Activated naive CD4-positive, alpha-beta T cell treated with Interleukin-2 at 50 U/mL for 16 hours (primary cell): ENCODE measurements around the gene BUD23.
"Not testable (repeated sequence)": the region's sequence is repeated elsewhere in the genome, so short reads cannot be mapped to it uniquely, and the experiment has no call there.

Experiments used
- DNase-seq: peaks from one replicate; pipeline ENCODE4 v3.0.0-alpha.2; 2020

The BUD23 gene

DNA sequence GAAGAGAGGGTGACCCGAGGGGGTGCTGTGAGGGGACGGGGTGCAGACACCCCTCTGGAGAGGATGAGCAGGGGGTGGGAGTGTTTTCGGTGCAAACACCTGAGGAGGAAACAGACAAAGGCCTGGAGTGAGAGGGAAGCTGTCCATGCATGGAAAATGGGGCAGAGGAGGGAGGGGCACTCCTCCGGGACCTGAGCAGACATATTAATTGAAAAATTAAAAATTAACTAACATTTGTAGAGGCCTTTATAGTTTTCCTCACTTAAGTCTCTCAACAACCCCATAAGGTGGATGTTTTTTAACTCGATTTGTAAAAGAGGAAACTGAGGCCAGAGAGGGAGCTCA is 14.5 kb upstream of the BUD23 start:
- DNase-seq = no peak

DNA sequence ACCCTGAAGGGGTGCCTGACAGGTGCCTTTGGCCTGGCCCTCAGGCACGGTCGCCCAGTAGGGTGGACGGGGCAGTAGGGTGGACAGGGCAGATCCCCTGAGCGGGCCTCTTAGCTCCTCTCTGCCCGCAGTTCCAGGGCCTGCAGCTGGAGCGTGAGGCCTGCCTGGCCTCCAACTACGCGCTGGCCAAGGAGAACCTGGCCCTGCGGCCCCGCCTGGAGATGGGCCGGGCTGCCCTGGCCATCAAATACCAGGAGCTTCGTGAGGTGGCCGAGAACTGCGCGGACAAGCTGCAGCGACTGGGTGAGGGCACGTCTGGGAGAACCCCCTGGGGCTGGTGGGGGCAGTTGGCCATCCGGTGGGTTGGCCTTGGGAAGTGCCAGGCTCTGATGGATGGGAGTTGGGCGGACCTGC is 14.1 kb upstream of the BUD23 start:
- DNase-seq = no peak

DNA sequence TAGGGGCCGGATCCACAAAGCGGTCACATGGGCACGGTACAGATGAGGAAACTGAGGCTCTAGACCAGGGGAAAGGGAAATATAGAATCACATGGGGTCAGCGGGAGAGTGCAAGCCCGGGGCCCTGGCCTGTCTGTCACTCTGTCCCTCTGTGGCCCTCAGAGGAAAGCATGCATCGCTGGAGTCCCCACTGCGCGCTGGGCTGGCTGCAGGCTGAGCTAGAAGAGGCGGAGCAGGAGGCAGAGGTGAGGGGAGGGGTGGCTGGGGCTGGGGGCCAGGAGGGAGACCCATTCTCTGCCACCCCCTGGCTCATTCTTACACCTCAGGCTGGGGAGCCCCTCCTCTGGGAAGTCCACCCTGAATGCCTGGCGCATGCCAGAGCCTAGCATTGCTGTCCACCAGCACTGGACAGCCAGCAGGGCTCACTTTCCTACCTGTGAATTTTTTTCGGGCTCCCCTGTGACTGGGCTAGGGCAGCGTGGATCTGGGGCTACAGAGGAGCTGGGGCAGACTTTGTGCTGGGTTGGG is 13.5 kb upstream of the BUD23 start:
- no peak for DNase-seq

DNA sequence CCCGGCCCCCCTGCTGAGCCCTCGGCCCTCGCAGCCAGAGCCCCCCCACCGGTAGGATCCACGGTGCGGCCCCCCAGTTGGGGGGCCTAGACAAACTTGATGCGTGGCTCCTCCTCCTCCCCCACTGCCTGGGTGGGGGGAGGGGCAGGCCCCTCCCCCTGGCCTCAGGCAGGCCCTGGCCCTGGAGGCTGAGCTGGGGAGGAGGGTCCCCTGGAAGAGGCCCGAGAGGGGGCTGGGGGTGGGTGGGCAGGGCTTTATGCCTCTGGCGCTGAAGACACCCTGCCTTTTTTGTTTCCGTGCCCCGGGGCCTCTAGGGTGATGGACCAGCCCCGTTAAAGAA is 12.1 kb upstream of the BUD23 start:
- no peak for DNase-seq

DNA sequence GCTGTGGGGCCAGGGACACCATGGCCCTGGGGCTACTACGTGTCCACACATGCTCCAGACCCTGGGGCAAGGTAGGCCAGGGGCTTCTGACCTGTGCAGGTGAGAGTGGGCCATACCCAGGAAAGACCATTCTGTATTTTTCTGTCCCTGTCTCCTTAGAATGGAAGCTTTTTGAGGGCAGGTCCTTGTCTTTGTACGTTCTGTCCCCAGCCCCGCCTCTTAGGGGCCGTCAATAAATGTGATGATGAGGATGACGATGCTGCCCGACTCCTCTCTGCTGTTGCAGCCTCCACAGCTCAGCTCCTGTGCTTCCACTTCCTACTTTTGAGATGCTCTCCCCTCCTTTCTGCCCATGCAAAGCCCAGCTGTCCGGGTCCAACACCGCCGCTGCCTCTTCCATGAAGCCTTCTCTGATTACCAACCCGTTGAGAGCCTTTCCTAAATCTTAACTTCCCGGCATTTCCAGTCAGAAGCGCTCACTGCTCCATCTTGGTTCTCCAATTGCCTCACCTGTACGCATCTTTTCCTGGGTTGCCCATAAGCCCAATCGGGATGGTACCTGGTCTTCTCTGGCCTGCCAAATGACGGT is 11.4 kb upstream of the BUD23 start:
- DNase-seq = no peak

DNA sequence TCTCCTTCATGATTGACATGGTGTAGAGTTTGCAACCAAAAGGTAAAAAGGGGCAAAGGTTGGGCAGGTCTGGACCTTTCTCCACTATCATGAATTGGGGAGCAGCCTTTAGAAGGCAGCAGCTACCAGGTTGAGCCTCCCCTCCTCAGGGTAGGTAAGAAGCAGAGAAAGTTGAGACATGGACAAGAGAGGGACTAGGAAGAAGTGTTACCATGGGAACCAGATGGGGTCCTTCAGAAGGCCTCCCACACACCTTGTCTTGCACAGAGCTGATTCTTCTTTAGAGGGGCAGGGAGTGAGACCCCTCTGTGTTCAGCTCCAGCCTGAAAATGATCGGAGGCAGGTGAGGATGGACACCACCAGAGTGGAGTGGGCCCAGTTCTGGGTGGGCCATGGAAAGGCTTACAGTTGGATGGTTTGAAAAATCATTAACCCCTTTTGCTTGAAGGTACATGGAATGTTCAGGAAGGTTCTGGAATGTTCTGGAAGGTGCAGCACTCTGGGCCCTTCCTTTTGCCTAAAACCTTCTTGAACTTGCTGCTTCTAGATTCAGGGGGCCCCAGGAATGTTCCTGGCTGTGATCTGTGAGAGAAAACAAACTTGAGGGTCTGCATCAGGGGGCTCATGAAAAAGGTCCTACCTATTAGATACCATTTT is 8.8 kb upstream of the BUD23 start:
- DNase-seq = no peak

DNA sequence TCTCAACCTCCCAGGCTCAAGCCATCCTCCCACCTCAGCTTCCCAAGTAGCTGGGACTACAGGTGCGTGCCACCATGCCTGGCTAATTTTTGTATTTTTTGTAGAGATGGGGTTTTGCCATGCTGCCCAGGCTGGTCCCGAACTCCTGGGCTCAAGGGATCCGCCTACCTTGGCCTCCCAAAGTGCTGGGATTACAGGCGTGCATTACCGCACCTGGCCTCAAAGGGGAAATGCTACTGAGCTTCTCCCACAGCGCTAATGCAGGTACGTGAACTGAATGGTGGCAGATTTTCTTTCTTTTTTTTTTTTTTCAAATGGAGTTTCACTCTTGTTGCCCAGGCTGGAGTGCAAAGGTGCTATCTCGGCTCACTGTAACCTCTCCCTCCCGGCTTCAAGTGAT is 7.3 kb upstream of the BUD23 start:
- not testable (repeated sequence) for DNase-seq

DNA sequence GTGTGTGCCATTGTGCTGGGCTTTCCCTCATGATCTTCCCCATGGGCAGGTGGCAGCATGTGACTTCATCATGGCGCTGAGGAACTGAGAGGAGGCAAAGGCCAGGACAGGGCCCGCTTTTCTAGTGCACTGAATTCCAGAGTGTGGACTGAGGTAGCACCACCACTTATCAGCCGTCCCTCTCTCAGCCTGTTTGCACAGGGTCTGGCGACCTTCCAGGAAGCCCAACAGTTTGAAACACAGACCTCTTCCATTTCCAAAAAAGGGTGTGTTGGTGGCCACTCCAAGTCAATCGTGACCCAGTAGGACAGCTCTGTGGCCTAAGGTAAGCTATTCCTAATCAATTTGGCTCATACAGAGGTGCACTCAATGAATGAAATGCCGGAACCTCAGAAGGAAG is 4.5 kb upstream of the BUD23 start:
- DNase-seq = no peak

DNA sequence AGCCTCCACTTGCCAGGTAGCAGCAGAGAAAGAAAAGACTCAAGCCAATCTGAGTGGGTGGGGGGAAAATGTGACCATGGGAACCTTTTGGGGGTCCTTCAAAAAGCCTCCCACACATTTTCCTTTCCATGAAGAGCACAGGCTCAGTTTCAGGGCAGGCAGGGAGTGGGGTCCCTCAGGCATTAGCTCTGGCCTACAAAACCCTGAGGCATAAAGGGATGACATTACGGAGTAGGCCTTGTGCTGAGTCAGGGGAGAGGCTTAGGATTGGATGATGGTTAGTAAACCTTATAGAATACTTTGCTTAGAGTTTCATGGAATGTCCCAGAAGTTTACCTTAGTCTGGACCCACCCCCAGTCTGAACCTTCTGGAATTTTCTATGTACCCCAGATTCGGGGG is 3.7 kb upstream of the BUD23 start:
- no peak for DNase-seq

DNA sequence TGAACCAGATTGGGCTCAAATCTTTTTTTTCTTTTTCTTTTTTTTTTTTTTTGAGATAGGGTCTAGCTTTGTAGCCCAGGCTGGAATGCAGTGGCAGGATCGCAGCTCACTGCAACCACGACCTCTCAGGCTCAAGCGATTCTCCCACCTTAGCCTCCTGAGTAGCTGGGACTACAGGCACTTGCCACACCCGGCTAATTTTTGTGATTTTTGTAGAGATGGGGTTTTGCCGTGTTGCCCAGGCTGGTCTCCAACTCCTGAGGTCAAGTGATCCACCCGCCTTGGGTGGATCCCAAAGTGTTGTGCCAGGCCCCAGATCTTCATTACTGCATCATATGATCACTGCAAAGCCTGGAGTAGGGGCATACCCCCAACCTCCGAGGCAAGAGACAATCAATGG is 2.9 kb upstream of the BUD23 start:
- DNase-seq = no peak

DNA sequence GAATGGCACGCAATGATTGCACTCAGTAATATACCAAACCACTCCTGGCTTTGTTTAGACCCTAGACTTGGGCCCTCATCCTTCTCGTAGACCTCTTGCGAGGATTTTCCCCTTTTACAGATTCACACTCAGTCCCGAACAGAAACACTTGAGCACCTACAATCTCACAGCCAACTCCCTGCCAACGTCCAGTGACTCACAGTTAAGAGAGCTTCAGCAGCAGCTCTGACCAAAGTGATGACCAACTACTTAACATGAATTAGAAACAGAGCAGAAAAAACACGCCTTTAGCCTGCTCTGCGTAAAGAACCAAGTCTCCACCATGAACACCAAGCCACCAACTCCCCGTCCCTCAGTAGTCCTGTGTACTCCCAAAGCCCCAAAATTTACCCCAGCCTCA is 2.4 kb upstream of the BUD23 start:
- no peak for DNase-seq

DNA sequence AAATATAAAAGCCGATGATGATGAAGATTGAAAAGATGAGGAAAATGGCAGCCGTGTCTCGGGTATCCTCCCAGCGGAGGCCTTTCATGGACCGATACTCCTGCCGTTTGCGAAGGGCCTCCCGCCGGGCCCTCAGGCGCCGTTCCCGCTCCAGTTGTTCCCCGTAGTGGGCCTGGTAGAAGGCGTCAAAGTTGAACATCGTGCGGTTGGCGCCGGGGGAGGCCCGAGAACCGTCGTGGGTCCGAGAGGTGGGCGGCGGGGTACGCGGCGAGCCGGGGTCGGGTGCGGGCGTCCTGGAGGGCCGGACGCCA is 697 bp upstream of the BUD23 start:
- no peak for DNase-seq

DNA sequence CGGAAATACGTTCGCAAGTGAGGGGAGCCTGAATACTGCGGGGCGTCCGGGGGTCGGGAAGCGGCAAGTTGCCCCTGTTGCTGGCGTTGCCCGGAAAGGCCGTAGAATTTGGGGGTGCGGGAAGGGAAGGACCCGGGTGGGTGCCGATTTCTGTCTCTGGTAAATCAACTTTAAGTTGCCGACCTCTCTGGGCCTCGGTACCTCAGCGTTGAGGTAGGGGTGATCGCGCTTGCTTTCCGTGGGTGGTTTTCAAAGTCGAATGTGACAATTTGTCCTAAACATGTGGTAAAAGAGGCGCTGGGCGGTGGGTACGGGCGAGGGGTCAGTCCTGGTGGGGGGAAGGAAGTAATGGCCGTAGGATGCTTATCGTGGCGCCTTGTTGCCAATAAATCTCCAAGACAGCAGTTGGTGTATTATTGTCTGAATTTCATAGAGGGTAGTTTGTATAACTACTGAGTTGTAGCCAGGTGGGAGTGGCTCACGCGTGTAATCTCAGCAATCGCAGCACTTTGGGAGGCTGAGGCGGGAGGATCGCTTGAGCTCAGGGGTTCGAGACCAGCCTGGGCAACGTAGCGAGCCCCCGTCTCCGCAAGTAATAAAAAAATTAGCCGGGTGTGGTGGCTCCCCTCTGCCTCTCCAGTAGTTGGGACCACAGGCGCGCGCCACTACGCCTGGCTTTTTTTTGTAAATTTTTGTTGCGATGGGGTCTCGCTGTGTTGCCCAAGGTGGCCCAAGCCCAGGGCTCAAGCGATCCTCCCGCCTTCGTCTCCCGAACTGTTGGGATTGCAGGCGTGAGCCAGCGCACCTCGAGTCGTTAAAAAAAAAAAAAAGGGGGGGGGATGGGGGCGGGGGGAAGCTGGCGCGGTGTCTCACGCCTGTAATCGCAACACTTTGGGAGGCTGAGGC is 644 bp downstream of the BUD23 start:
- DNase-seq = no peak

DNA sequence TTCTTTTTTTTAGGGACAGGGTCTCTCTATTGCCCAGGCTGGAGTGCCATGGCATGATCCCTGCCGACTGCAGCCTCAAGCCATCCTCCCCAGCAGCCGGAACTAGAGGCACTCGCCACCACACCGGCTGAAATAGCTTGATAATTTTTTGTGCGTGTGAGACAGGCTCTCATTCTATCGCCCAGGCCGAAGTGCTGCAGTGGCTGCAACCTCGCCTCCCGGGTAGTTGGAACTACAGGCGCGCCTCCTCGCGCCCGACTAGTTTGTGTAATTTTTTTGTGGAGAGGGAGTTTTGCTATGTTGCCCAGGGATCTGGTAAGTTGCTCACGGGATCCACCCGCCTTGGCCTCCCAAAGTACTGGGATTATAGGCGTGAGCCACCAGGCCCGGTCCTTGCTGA is 1.9 kb downstream of the BUD23 start:
- DNase-seq = no peak

DNA sequence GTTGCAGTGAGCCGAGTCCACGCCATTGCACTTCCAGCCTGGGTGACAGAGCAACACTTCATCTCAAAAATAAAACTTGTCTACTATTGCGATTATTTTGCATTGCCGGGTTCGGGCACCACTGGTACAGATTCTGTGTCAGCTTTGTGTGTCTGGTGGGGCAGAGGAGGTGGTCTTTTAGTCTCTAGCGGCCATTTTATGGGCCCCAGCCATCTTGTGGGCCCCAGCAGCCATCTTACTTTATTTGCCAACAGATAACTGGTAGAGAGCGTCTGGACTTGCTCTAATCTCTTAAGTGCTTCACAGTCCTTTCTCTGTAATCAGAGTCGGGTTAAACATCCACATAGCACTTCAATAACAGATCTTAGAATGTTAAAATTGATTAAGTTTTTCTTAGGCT is 4.9 kb downstream of the BUD23 start:
- DNase-seq = no peak

DNA sequence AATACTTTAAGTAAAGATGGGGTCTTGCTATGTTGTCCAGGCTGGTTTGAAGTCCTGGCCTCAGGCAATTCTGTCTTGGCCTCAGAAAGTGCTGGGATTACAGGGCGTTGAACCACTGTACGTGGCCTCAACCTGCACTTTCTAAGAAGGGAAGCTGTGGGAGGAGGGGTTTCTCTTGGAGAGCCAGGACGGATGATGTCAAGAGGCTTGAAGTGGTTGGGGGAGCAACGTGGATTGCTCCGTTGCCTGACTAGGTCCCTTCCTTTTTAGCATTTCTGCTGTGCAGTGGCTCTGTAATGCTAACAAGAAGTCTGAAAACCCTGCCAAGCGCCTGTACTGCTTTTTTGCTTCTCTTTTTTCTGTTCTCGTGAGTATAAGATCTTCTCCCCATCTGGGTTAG is 7.2 kb downstream of the BUD23 start:
- no peak for DNase-seq

DNA sequence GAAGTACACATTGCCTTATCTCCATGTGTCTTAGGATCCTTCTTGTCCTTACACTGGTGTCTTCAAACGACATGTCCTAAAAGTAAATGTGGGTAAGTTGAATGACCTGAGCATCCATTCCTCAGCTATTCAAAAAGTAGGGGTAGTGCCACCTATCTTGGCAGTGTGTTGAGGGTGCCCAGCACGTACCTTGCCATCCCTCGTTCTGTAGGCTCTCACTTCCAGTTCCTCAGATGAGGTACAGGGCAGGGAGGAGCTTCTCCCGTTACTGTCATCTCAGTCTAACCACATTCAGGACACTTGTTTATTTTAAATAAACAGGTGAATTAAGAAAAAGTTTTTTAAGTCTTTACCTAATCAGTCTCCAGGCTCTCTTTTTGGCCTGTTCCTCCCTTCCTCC is 13.0 kb downstream of the BUD23 start:
- no peak for DNase-seq

DNA sequence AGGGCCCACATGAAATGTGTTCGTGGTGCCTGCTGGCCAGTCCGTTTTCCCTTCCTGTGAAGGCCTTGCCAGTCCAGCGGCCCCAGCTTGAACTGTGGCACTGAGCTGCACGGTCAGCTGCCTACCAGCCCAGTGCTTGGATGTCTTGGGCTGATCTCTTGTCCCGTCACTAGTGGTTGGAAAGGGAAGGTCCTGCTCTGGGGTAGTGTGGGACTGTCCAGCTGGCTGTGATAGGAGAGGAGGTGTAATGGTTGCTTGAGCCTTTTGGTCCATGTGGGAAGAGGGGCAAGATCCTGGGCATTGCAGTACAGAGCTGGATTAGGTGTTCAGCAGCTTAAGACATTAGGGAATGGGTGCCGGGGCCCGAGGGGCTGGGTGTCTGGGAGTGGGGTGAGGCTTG is 15.0 kb downstream of the BUD23 start:
- no peak for DNase-seq

DNA sequence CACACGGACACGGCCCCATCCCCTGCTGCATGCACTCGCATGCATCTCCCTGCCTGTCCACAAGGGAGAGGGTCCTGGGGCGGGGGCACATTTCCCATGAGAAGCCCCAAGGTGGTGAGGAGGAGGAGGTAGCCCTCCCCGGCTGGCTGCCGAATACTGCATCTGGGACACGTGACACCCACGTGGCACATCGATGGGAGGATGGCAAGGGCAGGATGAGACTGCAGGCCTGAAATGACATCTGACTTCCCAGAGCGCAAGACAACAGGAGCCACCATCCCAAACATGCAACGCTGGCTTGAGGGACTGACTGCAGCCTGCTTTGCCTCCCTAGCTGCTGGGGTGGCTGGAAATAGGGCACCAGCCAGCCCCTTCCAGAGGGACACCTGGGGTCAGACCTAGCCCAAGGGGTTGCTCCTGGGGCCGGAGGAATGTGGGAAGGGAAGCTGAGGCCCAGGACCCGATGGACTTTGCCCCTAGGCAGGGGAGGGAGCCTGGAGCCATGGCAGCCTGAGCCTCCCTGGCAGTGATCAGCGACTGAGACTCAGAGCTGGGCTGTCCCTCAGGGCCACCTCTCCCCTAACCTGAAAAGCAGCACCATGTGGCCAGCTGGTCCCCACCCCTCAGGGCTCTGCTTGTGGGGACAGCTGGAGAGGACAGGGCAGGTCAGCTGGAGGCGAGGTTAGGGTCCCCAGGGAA is 16.1 kb downstream of the BUD23 start:
- DNase-seq = no peak

DNA sequence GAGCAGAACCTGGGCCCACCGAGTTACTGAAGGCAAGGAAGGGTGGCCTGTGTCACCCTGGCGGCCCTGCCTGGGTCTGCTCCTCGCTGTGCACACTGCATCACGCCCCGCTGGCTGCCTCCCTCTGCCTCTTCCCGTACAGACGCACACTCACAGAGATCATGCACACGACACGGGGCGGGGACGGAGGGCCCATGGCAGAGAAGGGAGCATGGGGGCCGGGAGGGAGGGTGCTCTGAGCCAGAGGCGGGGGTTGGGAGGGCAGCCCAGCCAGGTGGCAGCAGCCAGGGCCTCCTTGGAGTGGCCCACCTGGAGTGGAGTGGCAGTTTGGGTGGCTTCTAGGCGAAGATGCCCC is 16.6 kb downstream of the BUD23 start:
- DNase-seq = no peak

DNA sequence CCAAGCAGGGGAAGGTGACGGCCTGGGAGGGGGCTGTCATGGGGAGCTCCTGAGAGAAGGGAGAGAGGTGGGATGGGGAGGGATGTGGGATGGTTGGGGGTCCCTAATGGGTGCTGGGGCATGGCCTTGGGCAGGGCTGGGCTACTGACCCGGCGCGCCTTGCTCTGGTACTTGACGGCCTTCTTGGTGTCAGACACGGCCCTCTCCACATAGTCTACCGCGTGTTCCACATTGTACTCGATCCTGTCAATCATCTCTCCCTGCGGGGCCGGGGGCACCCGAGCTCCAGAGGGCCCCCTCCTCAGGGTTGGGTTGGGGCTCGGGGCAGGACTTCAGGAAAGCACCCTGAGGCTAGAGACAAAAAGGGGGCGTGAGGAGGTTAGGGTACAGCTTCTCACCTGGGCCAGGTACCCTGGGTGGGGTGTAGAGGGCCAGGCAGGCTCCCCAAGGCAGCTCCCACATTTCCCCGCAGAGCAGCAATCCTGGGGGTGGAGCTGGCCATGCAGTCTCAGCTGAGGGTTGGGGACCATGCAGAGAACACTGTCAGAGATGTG is 17.3 kb downstream of the BUD23 start:
- DNase-seq = no peak

DNA sequence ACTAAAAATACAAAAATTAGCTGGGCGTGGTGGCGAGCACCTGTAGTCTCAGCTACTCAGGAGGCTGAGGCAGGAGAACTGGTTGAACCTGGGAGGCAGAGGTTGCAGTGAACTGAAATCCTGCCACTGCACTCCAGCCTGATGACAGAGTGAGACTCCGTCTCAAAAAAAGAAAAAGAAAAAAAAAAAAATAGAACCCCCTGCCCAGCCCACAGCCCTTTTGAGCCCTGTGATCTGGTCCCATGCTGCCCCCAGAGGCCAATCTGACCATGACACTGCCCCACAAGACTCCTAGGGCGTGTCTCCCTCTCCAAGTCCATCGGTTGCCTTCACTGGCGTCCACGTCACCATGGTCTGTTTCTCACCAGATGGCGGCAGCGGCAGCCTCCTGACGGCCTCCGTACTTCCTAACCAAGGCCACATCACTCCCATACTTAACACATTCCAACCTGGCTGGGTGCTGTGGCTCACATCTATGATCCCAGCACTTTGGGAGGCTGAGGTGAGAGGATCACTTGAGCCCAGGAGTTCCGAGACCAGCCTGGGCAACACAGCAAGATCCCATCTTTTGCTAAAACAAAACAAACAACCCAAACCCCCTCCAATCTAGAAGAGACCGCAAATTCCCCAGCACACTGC is 18.1 kb downstream of the BUD23 start:
- peak; percentile 53 for DNase-seq

DNA sequence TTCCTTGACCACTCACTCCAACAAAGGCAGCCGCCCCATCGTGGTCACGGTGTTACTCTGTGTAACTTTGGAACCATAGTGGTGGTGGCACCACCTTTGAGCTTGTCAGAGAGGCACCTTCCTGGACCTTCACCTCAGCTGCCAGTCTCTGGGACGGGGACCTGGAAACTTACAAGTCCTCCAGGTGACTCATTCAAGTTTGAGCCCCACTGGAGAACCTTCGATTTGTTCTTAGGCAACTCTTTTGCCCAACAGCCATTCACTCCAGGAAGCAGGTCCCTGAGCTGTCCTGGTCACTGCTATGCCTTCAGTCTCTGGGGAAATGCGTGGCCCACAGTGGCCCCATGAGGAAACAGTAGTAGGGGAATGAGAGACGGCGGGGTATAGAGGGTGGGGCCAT is 18.8 kb downstream of the BUD23 start:
- no peak for DNase-seq
